Dedifferentiated amniotic fluid mesenchymal stem cell (primary cell): Measurements from ENCODE around the gene RAB11FIP3.
"Not testable (repeated sequence)": the region's sequence is repeated elsewhere in the genome, so short reads cannot be mapped to it uniquely, and the experiment has no call there.

ENCODE experiments used
- DNase-seq: peaks from one replicate; pipeline ENCODE4 v3.0.0-alpha.2; 2016; ENCODE audit errors: extremely low spot score

The RAB11FIP3 gene

GRCh38 chr16:391885-392335 is 33.5 kb upstream of the RAB11FIP3 start:
- DNase-seq, result no peak

GRCh38 chr16:392450-393030 is 32.9 kb upstream of the RAB11FIP3 start:
- no peak for DNase-seq

GRCh38 chr16:396199-396598 is 29.2 kb upstream of the RAB11FIP3 start:
- no peak for DNase-seq

- peak; percentile 25 for DNase-seq
These were observed 28.8 kb upstream of the RAB11FIP3 start for GRCh38 chr16:396605-397004.

GRCh38 chr16:397135-397661 is 28.3 kb upstream of the RAB11FIP3 start, which contains the start of gene NME4:
NME4 (plus strand) TSS chr16:397199; CDS start chr16:397223, 24 bp downstream.
- no peak for DNase-seq

GRCh38 chr16:397736-398332 is 27.6 kb upstream of the RAB11FIP3 start:
- DNase-seq, result peak; percentile 40

- no peak for DNase-seq
These were observed 26.7 kb upstream of the RAB11FIP3 start for GRCh38 chr16:398561-399339.

GRCh38 chr16:399340-400019 is 26.0 kb upstream of the RAB11FIP3 start:
- DNase-seq, result no peak

GRCh38 chr16:400061-400591 is 25.3 kb upstream of the RAB11FIP3 start:
- DNase-seq, result no peak

GRCh38 chr16:401468-402348 is 23.7 kb upstream of the RAB11FIP3 start, which contains the start of gene DECR2:
DECR2 (plus strand) TSS chr16:401885; CDS start chr16:401964, 79 bp downstream.
- DNase-seq, result peak; percentile 87

- DNase-seq, result no peak
These were observed 20.4 kb upstream of the RAB11FIP3 start for GRCh38 chr16:404971-405486.

- DNase-seq, result no peak
These were observed 19.6 kb upstream of the RAB11FIP3 start for GRCh38 chr16:405548-406506.

- no peak for DNase-seq
These were observed 18.2 kb upstream of the RAB11FIP3 start for GRCh38 chr16:407253-407652.

- DNase-seq, result no peak
These were observed 14.8 kb upstream of the RAB11FIP3 start for GRCh38 chr16:410516-411178.

GRCh38 chr16:411576-412265 is 13.7 kb upstream of the RAB11FIP3 start:
- no peak for DNase-seq

GRCh38 chr16:414395-415169 is 10.9 kb upstream of the RAB11FIP3 start:
- no peak for DNase-seq

GRCh38 chr16:415170-415498 is 10.3 kb upstream of the RAB11FIP3 start:
- not testable (repeated sequence) for DNase-seq
